ENCODE measurements around the gene ODAPH. TPM values are rescaled to one million over a fixed set of nuclear protein-coding genes. Genes with fewer than 3 reads are reported as not detected.

ODAPH gene
- total and polyA plus RNA-seq, 7 experiments from 2014 or later = 0.29 to 2.5 (median 0.54) TPM; not detected in 4

GRCh38 chr4:75567725-75568124, 11.9 kb downstream of the ODAPH start:
- H3K27ac ChIP-seq (ENCODE audit: low read depth, low read length) = no peak overlapping the region
- intact Hi-C loops (cut with micrococcal nuclease) = no loop called here
- no peaks in the 10 kb centered on the region for H3K27me3 ChIP-seq (ENCODE audit: control insufficient read depth in 2 of 2, insufficient read depth in 2 of 2, low read length in 2 of 2)
- no peaks in the 10 kb centered on the region for H3K9me3 ChIP-seq (ENCODE audit: control insufficient read depth in 2 of 3, low read length in 3 of 3)
- H3K4me1 Mint-ChIP-seq = peaks cover 0 to 11% (median 0%) of the 10 kb centered on the region in 7 donors
- H3K27me3 Mint-ChIP-seq = peaks cover 0 to 26% (median 7%) of the 10 kb centered on the region in 5 donors
- no peaks in the 10 kb centered on the region for H3K9me3 Mint-ChIP-seq
- ChIA-PET POLR2A (no interaction called here), CTCF (no interaction called here)
- H3K27ac Mint-ChIP-seq = no peak overlapping the region
- H3K4me1 ChIP-seq (ENCODE audit: control insufficient read depth in 2 of 2, insufficient read depth in 2 of 2, low read length in 2 of 2) = no peaks in the 10 kb centered on the region
- H3K4me3 Mint-ChIP-seq = no peak overlapping the region
- ATAC-seq = no peak
- H3K4me3 ChIP-seq (ENCODE audit: low read length) = no peak overlapping the region
- DNase-seq = no peak
- no peaks in the 10 kb centered on the region for H3K36me3 Mint-ChIP-seq
- H3K36me3 ChIP-seq (ENCODE audit: control insufficient read depth in 2 of 3, insufficient read depth in 3 of 3, low read length in 3 of 3) = no peaks in the 10 kb centered on the region

DNA sequence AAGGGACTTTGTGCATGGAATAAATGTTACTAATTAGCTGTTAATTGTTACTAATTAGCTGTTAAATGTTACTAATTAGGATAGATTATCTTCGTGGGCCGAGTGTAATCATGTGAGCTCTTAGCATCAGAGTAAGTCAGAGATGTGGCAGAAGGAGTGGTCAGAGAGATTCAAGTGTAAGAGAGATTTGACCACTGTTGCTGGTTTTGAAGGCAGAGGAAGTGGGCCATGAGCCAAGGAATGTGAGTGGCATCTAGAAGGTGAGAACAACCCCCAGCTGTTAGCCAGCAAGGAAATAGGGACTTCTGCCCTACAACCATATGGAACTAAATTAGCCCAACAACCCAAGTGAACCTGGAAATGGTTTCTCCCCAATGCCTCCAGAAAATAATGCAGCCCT, 28.2 kb downstream of the ODAPH start:
- Histone ChIP-seq H3K27me3 (ENCODE audit: control insufficient read depth in 2 of 2, insufficient read depth in 2 of 2, low read length in 2 of 2) (no peaks in the 10 kb centered on the region), H3K27ac (ENCODE audit: low read depth, low read length) (no peak overlapping the region), H3K4me3 (ENCODE audit: low read length) (no peak overlapping the region), H3K36me3 (ENCODE audit: control insufficient read depth in 2 of 3, insufficient read depth in 3 of 3, low read length in 3 of 3) (no peaks in the 10 kb centered on the region), H3K4me1 (ENCODE audit: control insufficient read depth in 2 of 2, insufficient read depth in 2 of 2, low read length in 2 of 2) (no peaks in the 10 kb centered on the region), H3K9me3 (ENCODE audit: control insufficient read depth in 2 of 3, low read length in 3 of 3) (no peaks in the 10 kb centered on the region)
- DNase-seq = no peak
- ChIA-PET POLR2A (no interaction called here), CTCF (interaction anchor here (0.9 kb wide), 1 partner anchor 9 kb away, joined by 4 read pairs; no protein-coding TSS in a partner anchor)
- peaks cover 0 to 9% (median 4%) of the 10 kb centered on the region in 5 donors for H3K36me3 Mint-ChIP-seq
- H3K4me3 Mint-ChIP-seq = no peak overlapping the region
- intact Hi-C loops (cut with micrococcal nuclease) = no loop called here
- H3K9me3 Mint-ChIP-seq = peaks cover 0 to 11% (median 5%) of the 10 kb centered on the region in 11 donors
- no peak overlapping the region for H3K27ac Mint-ChIP-seq
- H3K27me3 Mint-ChIP-seq = peaks cover 6 to 22% (median 15%) of the 10 kb centered on the region in 5 donors
- no peaks in the 10 kb centered on the region for H3K4me1 Mint-ChIP-seq
- ATAC-seq = no peak

- Mint-ChIP-seq H3K9me3 (no peaks in the 10 kb centered on the region), H3K36me3 (no peaks in the 10 kb centered on the region), H3K27me3 (peaks cover 0 to 3% (median 0%) of the 10 kb centered on the region in 5 donors), H3K27ac (no peak overlapping the region), H3K4me3 (no peak overlapping the region), H3K4me1 (peaks cover 0 to 5% (median 0%) of the 10 kb centered on the region in 7 donors)
- ATAC-seq = no peak
- H3K4me1 ChIP-seq (ENCODE audit: control insufficient read depth in 2 of 2, insufficient read depth in 2 of 2, low read length in 2 of 2) = no peaks in the 10 kb centered on the region
- no peak overlapping the region for H3K4me3 ChIP-seq (ENCODE audit: low read length)
- no peak overlapping the region for H3K27ac ChIP-seq (ENCODE audit: low read depth, low read length)
- CTCF ChIA-PET = no interaction called here
- no peaks in the 10 kb centered on the region for H3K36me3 ChIP-seq (ENCODE audit: control insufficient read depth in 2 of 3, insufficient read depth in 3 of 3, low read length in 3 of 3)
- no peaks in the 10 kb centered on the region for H3K27me3 ChIP-seq (ENCODE audit: control insufficient read depth in 2 of 2, insufficient read depth in 2 of 2, low read length in 2 of 2)
- no peak for DNase-seq
- intact Hi-C loops (cut with micrococcal nuclease) = no loop called here
- H3K9me3 ChIP-seq (ENCODE audit: control insufficient read depth in 2 of 3, low read length in 3 of 3) = no peaks in the 10 kb centered on the region
- POLR2A ChIA-PET = interaction anchor here (0.6 kb wide), 1 partner anchor 15 kb away, joined by 3 read pairs; no protein-coding TSS in a partner anchor
These were observed 37.5 kb downstream of the ODAPH start for GRCh38 chr4:75593393-75593792.

GRCh38 chr4:75596061-75596460, 40.2 kb downstream of the ODAPH start:
- CTCF ChIA-PET = no interaction called here
- H3K9me3 Mint-ChIP-seq = no peaks in the 10 kb centered on the region
- H3K4me1 ChIP-seq (ENCODE audit: control insufficient read depth in 2 of 2, insufficient read depth in 2 of 2, low read length in 2 of 2) = no peaks in the 10 kb centered on the region
- ATAC-seq (no peak), DNase-seq (no peak)
- intact Hi-C loops (cut with micrococcal nuclease) = no loop called here
- H3K9me3 ChIP-seq (ENCODE audit: control insufficient read depth in 2 of 3, low read length in 3 of 3) = no peaks in the 10 kb centered on the region
- no peak overlapping the region for H3K4me3 ChIP-seq (ENCODE audit: low read length)
- H3K36me3 Mint-ChIP-seq = peaks cover 0 to 6% (median 0%) of the 10 kb centered on the region in 5 donors
- peaks cover 0 to 7% (median 0%) of the 10 kb centered on the region in 7 donors for H3K4me1 Mint-ChIP-seq
- H3K27me3 Mint-ChIP-seq = peaks cover 0 to 7% (median 0%) of the 10 kb centered on the region in 5 donors
- H3K36me3 ChIP-seq (ENCODE audit: control insufficient read depth in 2 of 3, insufficient read depth in 3 of 3, low read length in 3 of 3) = no peaks in the 10 kb centered on the region
- POLR2A ChIA-PET = interaction anchor here (0.7 kb wide), 1 partner anchor 117 kb away, joined by 3 read pairs; no protein-coding TSS in a partner anchor
- H3K27me3 ChIP-seq (ENCODE audit: control insufficient read depth in 2 of 2, insufficient read depth in 2 of 2, low read length in 2 of 2) = no peaks in the 10 kb centered on the region
- H3K4me3 Mint-ChIP-seq = no peak overlapping the region
- no peak overlapping the region for H3K27ac Mint-ChIP-seq
- no peak overlapping the region for H3K27ac ChIP-seq (ENCODE audit: low read depth, low read length)

GRCh38 chr4:75598390-75598789, 42.5 kb downstream of the ODAPH start:
- peaks cover 0 to 6% (median 0%) of the 10 kb centered on the region in 5 donors for H3K27me3 Mint-ChIP-seq
- no peak overlapping the region for H3K27ac Mint-ChIP-seq
- ChIA-PET POLR2A (no interaction called here), CTCF (no interaction called here)
- no peaks in the 10 kb centered on the region for H3K9me3 Mint-ChIP-seq
- H3K4me1 ChIP-seq (ENCODE audit: control insufficient read depth in 2 of 2, insufficient read depth in 2 of 2, low read length in 2 of 2) = no peaks in the 10 kb centered on the region
- peak overlapping the region in 1 of 10 donors; percentile 23 for H3K4me3 Mint-ChIP-seq
- H3K9me3 ChIP-seq (ENCODE audit: control insufficient read depth in 2 of 3, low read length in 3 of 3) = no peaks in the 10 kb centered on the region
- peaks cover 0 to 7% (median 0%) of the 10 kb centered on the region in 7 donors for H3K4me1 Mint-ChIP-seq
- H3K27me3 ChIP-seq (ENCODE audit: control insufficient read depth in 2 of 2, insufficient read depth in 2 of 2, low read length in 2 of 2) = no peaks in the 10 kb centered on the region
- intact Hi-C loops (cut with micrococcal nuclease) = no loop called here
- H3K36me3 ChIP-seq (ENCODE audit: control insufficient read depth in 2 of 3, insufficient read depth in 3 of 3, low read length in 3 of 3) = no peaks in the 10 kb centered on the region
- ATAC-seq = no peak
- H3K27ac ChIP-seq (ENCODE audit: low read depth, low read length) = no peak overlapping the region
- H3K4me3 ChIP-seq (ENCODE audit: low read length) = no peak overlapping the region
- H3K36me3 Mint-ChIP-seq = peaks cover 0 to 6% (median 0%) of the 10 kb centered on the region in 5 donors
- DNase-seq = no peak

DNA sequence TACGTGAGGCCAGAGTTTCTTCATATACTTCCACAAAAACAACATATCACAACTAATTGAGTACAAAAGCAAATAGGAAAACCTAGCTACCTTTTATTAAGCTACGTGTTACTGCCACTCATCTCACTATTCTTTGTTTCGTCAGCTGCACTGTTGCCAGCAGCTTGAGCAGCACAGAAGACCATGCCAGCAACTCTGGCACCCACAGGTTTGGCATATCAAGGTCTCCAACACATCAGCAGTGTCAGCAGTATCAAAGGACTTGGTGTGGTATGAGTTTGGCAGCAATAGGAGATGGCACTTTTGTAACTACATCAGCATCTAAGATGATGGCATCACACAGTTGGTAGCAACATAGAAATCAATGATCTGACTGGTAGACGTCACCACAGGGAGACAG, 43.8 kb downstream of the ODAPH start:
- POLR2A ChIA-PET = interaction anchor here (0.7 kb wide), 1 partner anchor 11 kb away, joined by 3 read pairs; no protein-coding TSS in a partner anchor
- H3K27ac Mint-ChIP-seq = no peak overlapping the region
- ATAC-seq = no peak
- H3K27me3 ChIP-seq (ENCODE audit: control insufficient read depth in 2 of 2, insufficient read depth in 2 of 2, low read length in 2 of 2) = no peaks in the 10 kb centered on the region
- H3K36me3 ChIP-seq (ENCODE audit: control insufficient read depth in 2 of 3, insufficient read depth in 3 of 3, low read length in 3 of 3) = no peaks in the 10 kb centered on the region
- no peaks in the 10 kb centered on the region for H3K4me1 ChIP-seq (ENCODE audit: control insufficient read depth in 2 of 2, insufficient read depth in 2 of 2, low read length in 2 of 2)
- no peak overlapping the region for H3K4me3 Mint-ChIP-seq
- no peak overlapping the region for H3K4me3 ChIP-seq (ENCODE audit: low read length)
- no peaks in the 10 kb centered on the region for H3K9me3 Mint-ChIP-seq
- peaks cover 0 to 7% (median 0%) of the 10 kb centered on the region in 5 donors for H3K27me3 Mint-ChIP-seq
- no peak for DNase-seq
- CTCF ChIA-PET = no interaction called here
- peaks cover 0 to 6% (median 0%) of the 10 kb centered on the region in 5 donors for H3K36me3 Mint-ChIP-seq
- no peak overlapping the region for H3K27ac ChIP-seq (ENCODE audit: low read depth, low read length)
- peaks cover 0 to 7% (median 0%) of the 10 kb centered on the region in 7 donors for H3K4me1 Mint-ChIP-seq
- no peaks in the 10 kb centered on the region for H3K9me3 ChIP-seq (ENCODE audit: control insufficient read depth in 2 of 3, low read length in 3 of 3)
- intact Hi-C loops (cut with micrococcal nuclease) = no loop called here

DNA sequence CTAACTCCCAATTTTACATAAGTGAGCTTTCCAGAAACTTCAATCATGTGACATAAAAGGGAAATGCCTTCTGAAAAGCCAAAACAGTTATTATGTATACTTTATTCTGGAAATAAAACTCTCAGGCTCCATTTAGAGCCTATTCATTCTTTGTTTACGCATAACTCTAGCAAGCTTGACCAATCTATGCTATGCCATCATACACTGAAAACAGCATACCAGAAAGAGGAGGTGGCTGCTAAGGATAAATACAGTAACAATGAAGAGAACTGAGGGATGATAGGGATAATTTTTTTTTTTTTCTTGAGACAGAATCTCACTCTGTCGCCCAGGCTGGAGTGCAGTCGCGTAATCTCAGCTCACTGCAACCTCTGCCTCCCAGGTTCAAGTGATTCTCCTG, 50.1 kb downstream of the ODAPH start:
- CTCF ChIA-PET = no interaction called here

More for the DNA sequence above, 50.1 kb downstream of the ODAPH start:
- ATAC-seq (no peak), DNase-seq (no peak)
- H3K27ac ChIP-seq (ENCODE audit: low read depth, low read length) = no peak overlapping the region
- no peaks in the 10 kb centered on the region for H3K4me1 ChIP-seq (ENCODE audit: control insufficient read depth in 2 of 2, insufficient read depth in 2 of 2, low read length in 2 of 2)
- Mint-ChIP-seq H3K4me3 (no peak overlapping the region), H3K27me3 (peaks cover 0 to 9% (median 0%) of the 10 kb centered on the region in 5 donors), H3K9me3 (no peaks in the 10 kb centered on the region), H3K27ac (no peak overlapping the region), H3K4me1 (peaks cover 0 to 3% (median 0%) of the 10 kb centered on the region in 7 donors), H3K36me3 (no peaks in the 10 kb centered on the region)
- POLR2A ChIA-PET = no interaction called here
- no peaks in the 10 kb centered on the region for H3K27me3 ChIP-seq (ENCODE audit: control insufficient read depth in 2 of 2, insufficient read depth in 2 of 2, low read length in 2 of 2)
- intact Hi-C loops (cut with micrococcal nuclease) = no loop called here
- H3K4me3 ChIP-seq (ENCODE audit: low read length) = no peak overlapping the region
- no peaks in the 10 kb centered on the region for H3K36me3 ChIP-seq (ENCODE audit: control insufficient read depth in 2 of 3, insufficient read depth in 3 of 3, low read length in 3 of 3)
- no peaks in the 10 kb centered on the region for H3K9me3 ChIP-seq (ENCODE audit: control insufficient read depth in 2 of 3, low read length in 3 of 3)
